H1 (cell line): ENCODE measurements around the gene PTH1R. TPM values are rescaled to one million over a fixed set of nuclear protein-coding genes. Genes with fewer than 3 reads are reported as not detected.

Experiments used
- CHD2 ChIP-seq: IDR thresholded peaks from 2 replicates; pipeline ENCODE4 v1.6.1; 2012; ENCODE audit warnings: low read length, improper control_type of control experiment
- HDAC6 ChIP-seq: IDR thresholded peaks from one replicate; pipeline ENCODE4 v1.7.1; 2012; ENCODE audit warnings: low read depth, mild to moderate bottlenecking, inconsistent platforms, low read length, moderate library complexity
- polyA plus RNA-seq, 7 experiments: library from polyadenylated mRNA; depleted of rRNA in 3 of 7; stranded (reverse) in 5 of 7; unstranded in 2 of 7; fragments of >200 nt in 5 of 7; fragments of 200-250 nt in 2 of 7; gene quantifications; 1 replicate in 5 of 7; 2 replicates in 1 of 7; 4 replicates in 1 of 7; pipeline versions ENCODE4 v1.2.1 to v1.2.3, GENCODE V29; 2011 to 2013; ENCODE audit warnings: missing spikeins in 2 of 7, mixed read lengths in 2 of 7
- total RNA-seq: library from RNA; stranded (reverse); fragmentation: NEBNext Ultra II Directional; extraction: Animal tissue kit (Norgen Biotek cat#: 25700); gene quantifications from 2 replicates; pipeline ENCODE4 v1.2.1, GENCODE V29; 2021

PTH1R gene
- total and polyA plus RNA-seq, 2 of the 8 experiments (the other 6 are each of a cell fraction or from before 2014, with no cell fraction given): 0.57 to 1.5 TPM

DNA sequence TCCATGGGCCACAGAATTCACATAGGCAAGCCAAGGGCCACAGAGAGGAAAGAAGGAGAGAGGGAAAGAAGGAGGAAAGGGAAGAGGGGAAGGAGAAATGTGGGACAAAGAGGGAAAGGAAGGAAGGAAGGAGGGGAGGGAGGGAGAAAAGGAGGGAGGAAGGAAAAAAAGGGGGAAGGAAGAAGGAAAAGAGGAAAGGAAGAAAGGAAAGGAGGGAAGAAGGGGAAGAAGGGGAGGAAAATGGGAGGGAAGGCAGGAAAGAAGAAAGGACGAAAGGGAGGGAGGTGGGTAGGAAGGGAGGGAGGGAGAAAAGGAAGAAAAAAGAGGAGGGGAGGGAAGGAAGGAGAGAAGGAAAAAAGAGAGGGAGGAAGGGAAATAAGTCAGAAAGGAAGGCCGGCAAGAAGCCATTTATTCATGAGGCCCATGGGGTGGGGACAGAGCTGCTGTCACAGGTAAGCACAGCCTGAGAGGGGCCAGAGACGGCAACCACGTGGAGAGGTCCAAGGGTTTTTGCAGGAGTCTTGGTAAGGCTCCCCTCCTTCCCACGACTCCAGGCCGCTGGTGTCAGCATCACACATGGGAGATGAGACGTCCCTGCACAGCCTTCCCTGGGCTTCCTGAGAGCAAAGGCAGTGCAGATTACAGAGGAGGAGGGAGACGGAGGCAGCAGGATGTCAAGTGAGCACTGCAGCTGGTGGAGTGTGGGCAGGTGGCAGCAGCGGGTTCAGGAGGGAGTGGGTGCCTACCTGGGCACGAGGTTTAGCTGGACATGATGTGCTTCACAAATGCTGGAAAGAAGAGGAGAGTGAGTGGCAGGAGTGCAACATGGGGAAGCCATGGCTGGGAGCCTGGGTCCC is 19.8 kb upstream of the PTH1R start (continued):
- TF ChIP-seq CHD2: no peak
- TF ChIP-seq HDAC6: no peak
